CD8-positive, alpha-beta memory T cell (primary cell): ENCODE results near the gene IRAG1. TPM values are rescaled to one million over a fixed set of nuclear protein-coding genes. Genes with fewer than 3 reads are reported as not detected.

ENCODE experiments used
- CTCF ChIA-PET: fragments of 350-600 bp; sonication (Branson Sonifier 250); formaldehyde crosslinking; loops from one replicate; lab custom pipeline; 2021; ENCODE audit warnings: antibody characterized with exemption; lab: Charles Lee
- POLR2A ChIA-PET: fragments of 350-600 bp; sonication (Branson Sonifier 250); formaldehyde crosslinking; loops from one replicate; lab custom pipeline; 2021; ENCODE audit warnings: antibody characterized with exemption; lab: Charles Lee
- DNase-seq, 5 donors: peaks; one replicate each; pipeline versions ENCODE4 v3.0.0 to v3.0.0-alpha.2; 2020 to 2022; ENCODE audit warnings: mixed read lengths in 1 of 5
- H3K27ac ChIP-seq: one replicate; pipeline ENCODE4 v1.7.0; 2013; ENCODE audit warnings: low read depth, mild to moderate bottlenecking, low read length, moderate library complexity
- H3K27me3 ChIP-seq: 2 replicates; pipeline ENCODE4 v1.7.0; 2013; ENCODE audit warnings: low read length, mild to moderate bottlenecking; ENCODE audit not compliant: insufficient read depth, poor library complexity, severe bottlenecking
- H3K36me3 ChIP-seq: 2 replicates; pipeline ENCODE4 v1.7.0; 2013; ENCODE audit warnings: mild to moderate bottlenecking, low read length, moderate library complexity; ENCODE audit not compliant: insufficient read depth
- H3K4me1 ChIP-seq: 2 replicates; pipeline ENCODE4 v1.7.0; 2013; ENCODE audit warnings: mild to moderate bottlenecking, low read length, moderate library complexity; ENCODE audit not compliant: insufficient read depth
- H3K4me3 ChIP-seq: 2 replicates; pipeline ENCODE4 v1.7.0; 2013; ENCODE audit warnings: mild to moderate bottlenecking, low read length
- H3K9me3 ChIP-seq: 2 replicates; pipeline ENCODE4 v1.7.0; 2013; ENCODE audit warnings: mild to moderate bottlenecking, low read length
- H3K27ac Mint-ChIP-seq, 8 donors: one replicate each; pipeline ENCODE4 v1.8.0; 2020 to 2021; ENCODE audit warnings: mixed read lengths in 8 of 8, mild to moderate bottlenecking in 6 of 8, inconsistent platforms in 3 of 8, moderate library complexity in 3 of 8
- H3K27me3 Mint-ChIP-seq, 2 donors: one replicate each; pipeline ENCODE4 v1.8.0; 2020 to 2021; ENCODE audit warnings: mixed read lengths in 2 of 2, mild to moderate bottlenecking in 1 of 2, moderate library complexity in 1 of 2
- H3K36me3 Mint-ChIP-seq, 3 donors: one replicate each; pipeline ENCODE4 v1.8.0; 2020 to 2021; ENCODE audit warnings: mixed read lengths in 3 of 3, inconsistent platforms in 1 of 3, mild to moderate bottlenecking in 1 of 3
- H3K4me1 Mint-ChIP-seq, 3 donors: one replicate each; pipeline ENCODE4 v1.8.0; 2020 to 2021; ENCODE audit warnings: mixed read lengths in 3 of 3, inconsistent platforms in 1 of 3, mild to moderate bottlenecking in 1 of 3
- H3K4me3 Mint-ChIP-seq, 7 donors: one replicate each; pipeline ENCODE4 v1.8.0; 2020 to 2021; ENCODE audit warnings: mixed read lengths in 7 of 7, mild to moderate bottlenecking in 6 of 7, moderate library complexity in 4 of 7, inconsistent platforms in 2 of 7
- H3K9me3 Mint-ChIP-seq, 5 donors: one replicate each; pipeline ENCODE4 v1.8.0; 2020 to 2022; ENCODE audit warnings: mixed read lengths in 5 of 5, mild to moderate bottlenecking in 3 of 5, moderate library complexity in 2 of 5, inconsistent platforms in 1 of 5
- polyA plus RNA-seq: library from polyadenylated mRNA; unstranded; fragments of 300-500 nt; fragmentation: Illumina TruSeq; gene quantifications from one replicate; pipeline ENCODE4 v1.2.3, GENCODE V29; 2021
- total RNA-seq, 2 experiments: library from RNA; stranded (reverse); gene quantifications; one replicate each; pipeline ENCODE4 v1.2.3, GENCODE V29; 2021

The IRAG1 gene
- total and polyA plus RNA-seq, 3 experiments from 2014 or later: not detected

GRCh38 chr11:10670099-10670498 lies 23.5 kb downstream of the IRAG1 start:
- Histone ChIP-seq H3K27ac (no peak overlapping the region), H3K4me3 (no peak overlapping the region), H3K36me3 (no peaks in the 10 kb centered on the region), H3K27me3 (no peaks in the 10 kb centered on the region), H3K4me1 (no peaks in the 10 kb centered on the region), H3K9me3 (no peaks in the 10 kb centered on the region)
- ChIA-PET CTCF (no interaction called here), POLR2A (no interaction called here)
- peaks cover 12 to 48% of the 10 kb centered on the region in 2 donors for H3K27me3 Mint-ChIP-seq
- H3K4me1 Mint-ChIP-seq: peaks cover 0 to 6% (median 2%) of the 10 kb centered on the region in 3 donors
- no peak overlapping the region for H3K27ac Mint-ChIP-seq
- no peaks in the 10 kb centered on the region for H3K36me3 Mint-ChIP-seq
- DNase-seq: no peak
- no peak overlapping the region for H3K4me3 Mint-ChIP-seq
- H3K9me3 Mint-ChIP-seq: no peaks in the 10 kb centered on the region

DNA sequence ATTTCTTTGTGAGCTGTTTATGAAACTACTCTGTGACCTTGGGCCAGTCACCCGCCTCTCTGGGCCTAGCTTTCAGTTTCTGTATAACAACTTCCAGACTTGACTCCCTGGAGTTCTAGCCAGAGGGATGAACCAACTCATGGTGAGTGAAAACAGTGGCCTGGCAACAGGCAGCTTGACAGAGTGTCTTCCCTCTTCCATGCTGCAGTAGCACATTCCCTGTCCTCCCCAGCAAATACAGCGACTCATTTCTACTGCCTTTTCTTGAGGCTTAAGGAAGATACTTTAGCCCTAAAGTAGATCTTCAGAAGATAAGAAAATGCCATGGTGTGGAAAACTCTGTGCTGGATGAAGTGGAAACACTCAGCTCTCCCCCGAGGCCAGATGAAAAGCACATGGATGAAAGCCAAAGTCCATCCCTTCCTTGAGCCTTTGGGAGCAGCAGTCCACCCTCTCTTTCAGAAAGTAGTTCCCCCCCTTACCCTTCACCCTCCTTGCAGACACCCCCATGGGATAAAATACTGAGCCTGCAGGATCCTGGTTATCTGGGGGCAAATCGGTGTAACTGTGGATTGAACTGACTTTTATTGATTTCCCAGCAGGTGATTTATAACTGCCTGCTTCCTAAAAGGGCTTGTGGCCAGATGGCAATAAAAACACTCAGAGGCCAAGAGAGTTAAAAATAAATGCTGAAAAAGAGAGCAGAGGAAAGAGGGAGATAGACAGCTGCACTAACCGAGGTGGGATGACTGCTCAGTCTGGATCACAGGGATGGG lies 24.1 kb downstream of the IRAG1 start:
- Histone ChIP-seq H3K9me3 (no peaks in the 10 kb centered on the region), H3K4me1 (no peaks in the 10 kb centered on the region), H3K27ac (no peak overlapping the region), H3K36me3 (no peaks in the 10 kb centered on the region), H3K4me3 (no peak overlapping the region), H3K27me3 (no peaks in the 10 kb centered on the region)
- Mint-ChIP-seq H3K9me3 (no peaks in the 10 kb centered on the region), H3K36me3 (no peaks in the 10 kb centered on the region), H3K4me1 (peaks cover 0 to 6% (median 2%) of the 10 kb centered on the region in 3 donors), H3K27ac (peak overlapping the region in 1 of 8 donors; percentile 6), H3K4me3 (no peak overlapping the region), H3K27me3 (peaks cover 12 to 46% of the 10 kb centered on the region in 2 donors)
- DNase-seq: no peak
- CTCF ChIA-PET: no interaction called here
- POLR2A ChIA-PET: interaction anchor here (0.9 kb wide), 1 partner anchor 14 kb away, joined by 4 read pairs; no protein-coding TSS in a partner anchor

DNA sequence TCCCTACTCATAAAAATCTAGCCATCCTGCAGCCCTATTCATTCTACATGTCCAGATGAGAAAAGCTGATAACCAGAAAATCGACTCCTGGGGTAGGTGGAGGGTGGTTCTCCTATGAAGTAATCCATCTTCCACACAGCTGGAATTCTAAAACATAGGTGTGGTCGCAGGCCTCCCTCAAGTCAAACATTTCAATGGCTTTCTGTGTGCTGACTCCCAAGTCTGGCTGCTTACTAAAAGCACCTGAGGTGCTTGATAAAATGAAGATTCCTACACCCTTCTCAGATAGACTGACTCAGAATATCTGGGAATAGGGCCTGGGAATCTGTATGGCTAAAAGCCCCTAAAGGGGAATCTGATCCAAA lies 26.1 kb downstream of the IRAG1 start:
- H3K36me3 Mint-ChIP-seq: no peaks in the 10 kb centered on the region

DNA sequence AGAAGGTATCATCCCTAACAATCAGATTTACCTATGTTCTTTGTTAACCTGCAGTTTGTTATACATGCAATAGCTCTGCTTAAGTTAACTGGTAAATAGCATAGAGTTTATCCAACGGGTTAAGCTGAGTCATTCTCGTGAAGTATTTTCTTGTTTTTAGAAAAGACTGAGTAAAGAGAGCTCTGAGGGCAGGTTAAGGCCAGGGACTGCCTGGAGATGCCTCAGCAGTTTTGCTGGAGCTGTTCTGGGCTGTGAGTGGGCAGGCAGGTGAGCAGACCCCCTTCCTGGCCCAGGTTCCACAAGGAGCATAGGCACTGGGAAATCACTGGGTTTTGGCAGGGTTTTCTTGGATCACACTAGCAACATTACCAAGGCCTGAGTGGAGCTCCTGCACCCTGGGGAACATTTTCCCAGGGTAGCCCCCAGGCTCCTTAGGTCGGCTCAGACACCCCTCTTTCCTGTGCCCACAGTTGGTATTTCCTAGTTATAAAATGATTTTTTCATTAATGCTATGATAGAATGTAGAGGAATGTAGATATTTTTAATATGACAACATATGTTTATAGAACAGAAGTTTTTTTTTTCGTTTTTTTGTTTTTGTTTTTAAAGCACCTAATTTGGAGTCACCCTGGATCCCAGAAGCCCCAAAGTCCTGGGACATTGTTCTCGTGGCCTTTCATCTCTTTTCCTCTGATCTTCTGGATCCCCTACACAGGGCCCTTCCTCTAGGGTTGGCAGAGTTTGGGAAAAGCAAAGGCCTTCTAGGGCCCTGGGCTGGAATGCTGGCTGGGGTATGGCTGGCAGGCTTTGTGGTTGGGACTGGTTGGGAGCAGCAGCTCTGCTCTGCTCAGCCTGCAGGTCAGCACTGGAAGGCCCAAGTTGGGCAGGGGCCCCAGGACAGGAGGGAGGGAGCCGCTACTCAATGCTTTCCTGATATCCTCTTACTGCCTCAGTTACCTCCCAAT lies 26.7 kb downstream of the IRAG1 start:
- ChIA-PET POLR2A (no interaction called here), CTCF (interaction anchor here (0.9 to 2.4 kb wide), 2 partner anchors 12 to 13 kb away, joined by 3 to 12 read pairs; no protein-coding TSS in a partner anchor)
- Mint-ChIP-seq H3K4me3 (no peak overlapping the region), H3K27ac (no peak overlapping the region), H3K4me1 (no peaks in the 10 kb centered on the region), H3K9me3 (no peaks in the 10 kb centered on the region), H3K36me3 (no peaks in the 10 kb centered on the region), H3K27me3 (peaks cover 9 to 25% of the 10 kb centered on the region in 2 donors)
- H3K4me3 ChIP-seq: no peak overlapping the region
- H3K9me3 ChIP-seq: no peaks in the 10 kb centered on the region
- H3K4me1 ChIP-seq: no peaks in the 10 kb centered on the region
- no peak for DNase-seq
- H3K36me3 ChIP-seq: no peaks in the 10 kb centered on the region
- no peaks in the 10 kb centered on the region for H3K27me3 ChIP-seq
- H3K27ac ChIP-seq: peak overlapping the region; percentile 49

More for the DNA sequence above, 26.1 kb downstream of the IRAG1 start:
- H3K27ac ChIP-seq: peak overlapping the region; percentile 49
- no peaks in the 10 kb centered on the region for H3K36me3 ChIP-seq
- no peaks in the 10 kb centered on the region for H3K4me1 ChIP-seq
- H3K4me3 ChIP-seq: no peak overlapping the region
- H3K27ac Mint-ChIP-seq: no peak overlapping the region
- no peaks in the 10 kb centered on the region for H3K27me3 ChIP-seq
- H3K9me3 Mint-ChIP-seq: no peaks in the 10 kb centered on the region
- ChIA-PET POLR2A (no interaction called here), CTCF (interaction anchor here (0.9 kb wide), 1 partner anchor 14 kb away, joined by 3 read pairs; no protein-coding TSS in a partner anchor)
- DNase-seq: no peak
- H3K4me1 Mint-ChIP-seq: no peaks in the 10 kb centered on the region
- no peak overlapping the region for H3K4me3 Mint-ChIP-seq
- H3K27me3 Mint-ChIP-seq: peaks cover 9 to 31% of the 10 kb centered on the region in 2 donors
- no peaks in the 10 kb centered on the region for H3K9me3 ChIP-seq

DNA sequence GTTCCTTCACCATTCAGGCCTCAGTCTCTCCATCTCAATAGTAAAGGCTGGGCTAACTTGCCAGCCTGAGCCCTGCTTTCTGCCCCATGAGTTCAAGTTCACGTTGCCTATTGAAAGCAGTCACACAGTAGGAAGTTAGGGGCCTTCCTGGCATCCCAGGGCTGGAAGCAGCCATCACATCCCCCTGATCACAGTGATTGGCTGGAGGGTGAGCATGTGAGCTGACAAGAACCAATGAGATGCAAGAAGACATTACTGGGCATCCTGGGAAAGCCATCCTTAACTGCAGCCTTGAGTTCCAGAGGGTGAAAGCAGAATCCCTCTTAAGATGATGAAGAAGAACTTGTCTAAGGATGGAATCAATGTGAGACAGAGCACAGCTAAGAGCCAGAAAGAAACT lies 29.1 kb downstream of the IRAG1 start:
- H3K27me3 Mint-ChIP-seq: peaks cover 9 to 18% of the 10 kb centered on the region in 2 donors
- H3K9me3 ChIP-seq: no peaks in the 10 kb centered on the region
- no peak overlapping the region for H3K27ac Mint-ChIP-seq
- ChIA-PET CTCF (interaction anchor here (1.0 to 2.4 kb wide), 2 partner anchors 9 to 258 kb away, joined by 3 to 12 read pairs; no protein-coding TSS in a partner anchor), POLR2A (no interaction called here)
- H3K27ac ChIP-seq: no peak overlapping the region
- H3K4me1 Mint-ChIP-seq: no peaks in the 10 kb centered on the region
- H3K4me3 Mint-ChIP-seq: no peak overlapping the region
- DNase-seq: no peak
- no peak overlapping the region for H3K4me3 ChIP-seq
- H3K36me3 Mint-ChIP-seq: no peaks in the 10 kb centered on the region
- no peaks in the 10 kb centered on the region for H3K27me3 ChIP-seq
- H3K36me3 ChIP-seq: no peaks in the 10 kb centered on the region
- no peaks in the 10 kb centered on the region for H3K9me3 Mint-ChIP-seq
- no peaks in the 10 kb centered on the region for H3K4me1 ChIP-seq

DNA sequence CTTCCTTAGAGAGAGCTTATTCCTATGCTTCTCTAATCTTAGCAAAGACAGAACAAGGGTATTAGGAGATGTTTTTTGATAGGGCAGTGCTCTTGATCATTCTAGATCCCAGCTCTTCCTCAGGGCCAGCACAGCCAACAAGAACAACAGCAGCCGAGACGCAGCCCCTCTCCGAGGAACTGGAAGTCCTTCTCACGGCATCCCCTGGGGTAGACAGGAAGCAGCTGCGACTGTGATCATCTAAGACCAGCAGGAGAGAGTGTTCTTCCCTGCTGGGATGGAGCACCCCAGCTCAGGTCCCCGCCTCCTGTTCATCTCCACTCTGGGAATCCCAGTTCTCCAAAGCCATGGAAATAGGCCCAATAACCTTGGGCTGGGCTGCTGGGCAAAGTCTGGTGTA lies 29.6 kb downstream of the IRAG1 start:
- DNase-seq: no peak
- Mint-ChIP-seq H3K4me1 (no peaks in the 10 kb centered on the region), H3K4me3 (no peak overlapping the region), H3K9me3 (no peaks in the 10 kb centered on the region), H3K36me3 (no peaks in the 10 kb centered on the region), H3K27me3 (peaks cover 11 to 18% of the 10 kb centered on the region in 2 donors), H3K27ac (no peak overlapping the region)
- CTCF ChIA-PET: interaction anchor here (0.8 to 1.7 kb wide), 3 partner anchors 10 to 258 kb away, joined by 3 to 7 read pairs (median 3); no protein-coding TSS in a partner anchor
- no peak overlapping the region for H3K4me3 ChIP-seq
- H3K36me3 ChIP-seq: no peaks in the 10 kb centered on the region
- H3K27ac ChIP-seq: no peak overlapping the region
- H3K4me1 ChIP-seq: no peaks in the 10 kb centered on the region
- no peaks in the 10 kb centered on the region for H3K9me3 ChIP-seq
- POLR2A ChIA-PET: no interaction called here
- H3K27me3 ChIP-seq: no peaks in the 10 kb centered on the region

- Histone ChIP-seq H3K9me3 (no peaks in the 10 kb centered on the region), H3K27me3 (no peaks in the 10 kb centered on the region), H3K4me3 (no peak overlapping the region), H3K36me3 (no peaks in the 10 kb centered on the region), H3K4me1 (no peaks in the 10 kb centered on the region), H3K27ac (no peak overlapping the region)
- Mint-ChIP-seq H3K27ac (no peak overlapping the region), H3K9me3 (no peaks in the 10 kb centered on the region), H3K4me1 (no peaks in the 10 kb centered on the region), H3K36me3 (no peaks in the 10 kb centered on the region), H3K27me3 (peaks cover 11 to 15% of the 10 kb centered on the region in 2 donors), H3K4me3 (no peak overlapping the region)
- ChIA-PET CTCF (interaction anchor here (0.8 to 1.7 kb wide), 2 partner anchors 9 to 11 kb away, joined by 3 to 7 read pairs; no protein-coding TSS in a partner anchor), POLR2A (no interaction called here)
- no peak for DNase-seq
These were observed 30.2 kb downstream of the IRAG1 start for GRCh38 chr11:10663365-10663764.
